Activated CD8-positive, alpha-beta T cell treated with anti-CD3 and anti-CD28 coated beads for 36 hours (primary cell): Measurements from ENCODE around the gene CTDSP1. TPM values are rescaled to one million over a fixed set of nuclear protein-coding genes. Genes with fewer than 3 reads are reported as not detected.

Source experiments
- ATAC-seq: fragments of 200-7000 bp; cut with Tn5 transposase; one replicate; pipeline ENCODE4 v1.10.0; 2021; ENCODE audit warnings: mild to moderate bottlenecking, moderate library complexity
- CTCF ChIA-PET: fragments of 350-600 bp; sonication (Branson Sonifier 250); formaldehyde crosslinking; loops from one replicate; lab custom pipeline; 2021; ENCODE audit warnings: antibody characterized with exemption; lab: Charles Lee
- POLR2A ChIA-PET: fragments of 350-600 bp; sonication (Branson Sonifier 250); formaldehyde crosslinking; loops from one replicate; lab custom pipeline; 2021; ENCODE audit warnings: antibody characterized with exemption; lab: Charles Lee
- DNase-seq: peaks from one replicate; pipeline ENCODE4 v3.0.0-alpha.2; 2020
- H3K27ac Mint-ChIP-seq: one replicate; pipeline ENCODE4 v1.8.0; 2021; ENCODE audit warnings: mild to moderate bottlenecking, mixed read lengths
- H3K27me3 Mint-ChIP-seq: one replicate; pipeline ENCODE4 v1.8.0; 2021; ENCODE audit warnings: mixed read lengths
- H3K36me3 Mint-ChIP-seq: one replicate; pipeline ENCODE4 v1.8.0; 2021; ENCODE audit warnings: low read depth, mixed read lengths
- H3K4me1 Mint-ChIP-seq: one replicate; pipeline ENCODE4 v1.8.0; 2021; ENCODE audit warnings: low read depth, mixed read lengths
- H3K4me3 Mint-ChIP-seq: one replicate; pipeline ENCODE4 v1.8.0; 2021; ENCODE audit warnings: mild to moderate bottlenecking, moderate library complexity, mixed read lengths
- H3K9me3 Mint-ChIP-seq: one replicate; pipeline ENCODE4 v1.8.0; 2021; ENCODE audit warnings: mixed read lengths
- CTCF ChIP-seq: fragments of 200-600 bp; IDR thresholded peaks from one replicate; pipeline ENCODE4 v1.8.0; 2022; ENCODE audit warnings: antibody characterized with exemption, mild to moderate bottlenecking
- intact Hi-C: fragments of 100-400 bp; cut with micrococcal nuclease; formaldehyde crosslinking; loops from one replicate; pipeline ENCODE4 v1.10.0; 2022
- total RNA-seq, 2 experiments: library from RNA; stranded (reverse); gene quantifications; one replicate each; pipeline ENCODE4 v1.2.3, GENCODE V29; 2021

The CTDSP1 gene
- total RNA-seq, 2 experiments from 2014 or later, result 85.8 to 94.7 TPM

GRCh38 chr2:218367415-218368149 is 32.1 kb upstream of the CTDSP1 start:
- peak; percentile 96 for ATAC-seq
- peak overlapping the region; percentile 66 for H3K4me3 Mint-ChIP-seq
- peaks cover 16% of the 10 kb centered on the region for H3K4me1 Mint-ChIP-seq
- H3K9me3 Mint-ChIP-seq, result no peaks in the 10 kb centered on the region
- POLR2A ChIA-PET, result no interaction called here
- no peaks in the 10 kb centered on the region for H3K36me3 Mint-ChIP-seq
- H3K27ac Mint-ChIP-seq, result peak overlapping the region; percentile 80
- DNase-seq, result peak; percentile 82
- H3K27me3 Mint-ChIP-seq, result peaks cover 1% of the 10 kb centered on the region
- intact Hi-C loops, result no loop called here
- TF ChIP-seq CTCF, result no peak
- CTCF ChIA-PET, result interaction anchor here (0.8 to 1.4 kb wide), 4 partner anchors 11 to 77 kb away, joined by 3 to 5 read pairs (median 4); partner anchors contain the start of gene CATIP

- peak overlapping the region; percentile 66 for H3K4me3 Mint-ChIP-seq
- peaks cover 1% of the 10 kb centered on the region for H3K27me3 Mint-ChIP-seq
- CTCF ChIA-PET, result interaction anchor here (1.4 kb wide), 1 partner anchor 12 kb away, joined by 5 read pairs; no protein-coding TSS in a partner anchor
- ATAC-seq (no peak), DNase-seq (no peak)
- H3K27ac Mint-ChIP-seq, result peak overlapping the region; percentile 72
- POLR2A ChIA-PET, result no interaction called here
- peaks cover 16% of the 10 kb centered on the region for H3K4me1 Mint-ChIP-seq
- TF ChIP-seq CTCF, result no peak
- H3K36me3 Mint-ChIP-seq, result no peaks in the 10 kb centered on the region
- no peaks in the 10 kb centered on the region for H3K9me3 Mint-ChIP-seq
- intact Hi-C loops, result no loop called here
These were observed 31.5 kb upstream of the CTDSP1 start for GRCh38 chr2:218368150-218368528.

- intact Hi-C loops, result no loop called here
- ATAC-seq (no peak), DNase-seq (no peak)
- Mint-ChIP-seq H3K27me3 (peaks cover 1% of the 10 kb centered on the region), H3K36me3 (no peaks in the 10 kb centered on the region), H3K4me1 (peaks cover 16% of the 10 kb centered on the region), H3K4me3 (peak overlapping the region; percentile 66), H3K27ac (no peak overlapping the region), H3K9me3 (no peaks in the 10 kb centered on the region)
- ChIA-PET POLR2A (interaction anchor here (0.7 kb wide), 1 partner anchor 28 kb away, joined by 3 read pairs; no protein-coding TSS in a partner anchor), CTCF (interaction anchor here (1.0 kb wide), 1 partner anchor 67 kb away, joined by 3 read pairs; no protein-coding TSS in a partner anchor)
- no peak for TF ChIP-seq CTCF
These were observed 31.0 kb upstream of the CTDSP1 start for GRCh38 chr2:218368621-218369153.

- peaks cover 16% of the 10 kb centered on the region for H3K4me1 Mint-ChIP-seq
- H3K4me3 Mint-ChIP-seq, result no peak overlapping the region
- TF ChIP-seq CTCF, result no peak
- intact Hi-C loops, result no loop called here
- H3K9me3 Mint-ChIP-seq, result no peaks in the 10 kb centered on the region
- no peak overlapping the region for H3K27ac Mint-ChIP-seq
- ATAC-seq (no peak), DNase-seq (no peak)
- H3K36me3 Mint-ChIP-seq, result no peaks in the 10 kb centered on the region
- peaks cover 1% of the 10 kb centered on the region for H3K27me3 Mint-ChIP-seq
- ChIA-PET CTCF (interaction anchor here (1.0 kb wide), 1 partner anchor 68 kb away, joined by 3 read pairs; no protein-coding TSS in a partner anchor), POLR2A (interaction anchor here (0.7 to 0.9 kb wide), 2 partner anchors 27 to 99 kb away, joined by 3 to 4 read pairs; partner anchors contain the start of genes AAMP and PNKD)
These were observed 30.3 kb upstream of the CTDSP1 start for GRCh38 chr2:218369330-218369729.
